Measurements from ENCODE around the gene LBR.

The LBR gene

GRCh38 chr1:225435957-225436392, 8.1 kb upstream of the LBR start:
- Histone ChIP-seq H3K9ac (ENCODE audit: insufficient read length, low read depth) (no peak overlapping the region), H3K4me3 (ENCODE audit: insufficient read length, low read depth) (no peak overlapping the region), H3K27me3 (ENCODE audit: insufficient read depth, insufficient read length) (no peaks in the 10 kb centered on the region), H3K36me3 (ENCODE audit: insufficient read depth, insufficient read length, low read length) (no peaks in the 10 kb centered on the region), H3K9me3 (ENCODE audit: insufficient read depth, low read length) (peaks cover 21% of the 10 kb centered on the region), H3K4me1 (ENCODE audit: insufficient read depth, insufficient read length) (no peaks in the 10 kb centered on the region)
- no peak for DNase-seq (ENCODE audit: low read depth, low spot score)
- TF ChIP-seq ZNF274 (IDR thresholded peaks at IDR 0.05; ENCODE audit: low read depth, low read length) (no peak), YY1 (IDR thresholded peaks at IDR 0.05; ENCODE audit: insufficient read depth, insufficient read length) (no peak), SUZ12 (IDR thresholded peaks at IDR 0.05; ENCODE audit: extremely low read depth, insufficient read depth, insufficient read length) (no peak)

- no peak overlapping the region for H3K4me3 ChIP-seq (ENCODE audit: insufficient read length, low read depth)
Measured at GRCh38 chr1:225435487-225435886, 7.6 kb upstream of the LBR start.

GRCh38 chr1:225435076-225435475, 7.2 kb upstream of the LBR start:
- no peak overlapping the region for H3K4me3 ChIP-seq (ENCODE audit: insufficient read length, low read depth)
- no peaks in the 10 kb centered on the region for H3K36me3 ChIP-seq (ENCODE audit: insufficient read depth, insufficient read length, low read length)
- no peaks in the 10 kb centered on the region for H3K27me3 ChIP-seq (ENCODE audit: insufficient read depth, insufficient read length)
- peaks cover 30% of the 10 kb centered on the region for H3K9me3 ChIP-seq (ENCODE audit: insufficient read depth, low read length)
- no peak for TF ChIP-seq ZNF274 (IDR thresholded peaks at IDR 0.05; ENCODE audit: low read depth, low read length)
- no peak for TF ChIP-seq YY1 (IDR thresholded peaks at IDR 0.05; ENCODE audit: insufficient read depth, insufficient read length)
- no peak for TF ChIP-seq SUZ12 (IDR thresholded peaks at IDR 0.05; ENCODE audit: extremely low read depth, insufficient read depth, insufficient read length)
- no peaks in the 10 kb centered on the region for H3K4me1 ChIP-seq (ENCODE audit: insufficient read depth, insufficient read length)
- no peak for DNase-seq (ENCODE audit: low read depth, low spot score)
- H3K9ac ChIP-seq (ENCODE audit: insufficient read length, low read depth), result no peak overlapping the region

More at GRCh38 chr1:225435487-225435886, 7.6 kb upstream of the LBR start:
- no peaks in the 10 kb centered on the region for H3K4me1 ChIP-seq (ENCODE audit: insufficient read depth, insufficient read length)
- H3K27me3 ChIP-seq (ENCODE audit: insufficient read depth, insufficient read length), result no peaks in the 10 kb centered on the region
- no peak for DNase-seq (ENCODE audit: low read depth, low spot score)
- H3K9ac ChIP-seq (ENCODE audit: insufficient read length, low read depth), result no peak overlapping the region
- H3K36me3 ChIP-seq (ENCODE audit: insufficient read depth, insufficient read length, low read length), result no peaks in the 10 kb centered on the region
- H3K9me3 ChIP-seq (ENCODE audit: insufficient read depth, low read length), result peaks cover 26% of the 10 kb centered on the region
- no peak for TF ChIP-seq ZNF274 (IDR thresholded peaks at IDR 0.05; ENCODE audit: low read depth, low read length)

GRCh38 chr1:225434046-225434445, 6.2 kb upstream of the LBR start:
- H3K9ac ChIP-seq (ENCODE audit: insufficient read length, low read depth), result no peak overlapping the region

GRCh38 chr1:225431081-225431863, 3.4 kb upstream of the LBR start:
- H3K4me1 ChIP-seq (ENCODE audit: insufficient read depth, insufficient read length), result no peaks in the 10 kb centered on the region
- H3K4me3 ChIP-seq (ENCODE audit: insufficient read length, low read depth), result no peak overlapping the region
- H3K9me3 ChIP-seq (ENCODE audit: insufficient read depth, low read length), result peaks cover 32% of the 10 kb centered on the region
- DNase-seq (ENCODE audit: low read depth, low spot score), result no peak
- no peak overlapping the region for H3K9ac ChIP-seq (ENCODE audit: insufficient read length, low read depth)
- no peaks in the 10 kb centered on the region for H3K36me3 ChIP-seq (ENCODE audit: insufficient read depth, insufficient read length, low read length)
- H3K27me3 ChIP-seq (ENCODE audit: insufficient read depth, insufficient read length), result peaks cover 6% of the 10 kb centered on the region
- TF ChIP-seq SUZ12 (IDR thresholded peaks at IDR 0.05; ENCODE audit: extremely low read depth, insufficient read depth, insufficient read length) (no peak), YY1 (IDR thresholded peaks at IDR 0.05; ENCODE audit: insufficient read depth, insufficient read length) (no peak), ZNF274 (IDR thresholded peaks at IDR 0.05; ENCODE audit: low read depth, low read length) (no peak)

More at GRCh38 chr1:225434046-225434445, 6.2 kb upstream of the LBR start:
- no peaks in the 10 kb centered on the region for H3K4me1 ChIP-seq (ENCODE audit: insufficient read depth, insufficient read length)
- no peak for TF ChIP-seq SUZ12 (IDR thresholded peaks at IDR 0.05; ENCODE audit: extremely low read depth, insufficient read depth, insufficient read length)
- no peak for TF ChIP-seq YY1 (IDR thresholded peaks at IDR 0.05; ENCODE audit: insufficient read depth, insufficient read length)
- no peak for TF ChIP-seq ZNF274 (IDR thresholded peaks at IDR 0.05; ENCODE audit: low read depth, low read length)
- peaks cover 32% of the 10 kb centered on the region for H3K9me3 ChIP-seq (ENCODE audit: insufficient read depth, low read length)
- DNase-seq (ENCODE audit: low read depth, low spot score), result no peak
- H3K4me3 ChIP-seq (ENCODE audit: insufficient read length, low read depth), result no peak overlapping the region
- no peaks in the 10 kb centered on the region for H3K27me3 ChIP-seq (ENCODE audit: insufficient read depth, insufficient read length)
- no peaks in the 10 kb centered on the region for H3K36me3 ChIP-seq (ENCODE audit: insufficient read depth, insufficient read length, low read length)

GRCh38 chr1:225430301-225430700, 2.5 kb upstream of the LBR start:
- Histone ChIP-seq H3K9me3 (ENCODE audit: insufficient read depth, low read length) (peaks cover 32% of the 10 kb centered on the region), H3K9ac (ENCODE audit: insufficient read length, low read depth) (no peak overlapping the region), H3K4me3 (ENCODE audit: insufficient read length, low read depth) (no peak overlapping the region), H3K36me3 (ENCODE audit: insufficient read depth, insufficient read length, low read length) (no peaks in the 10 kb centered on the region), H3K4me1 (ENCODE audit: insufficient read depth, insufficient read length) (no peaks in the 10 kb centered on the region), H3K27me3 (ENCODE audit: insufficient read depth, insufficient read length) (peaks cover 6% of the 10 kb centered on the region)
- DNase-seq (ENCODE audit: low read depth, low spot score), result peak; percentile 25
- no peak for TF ChIP-seq ZNF274 (IDR thresholded peaks at IDR 0.05; ENCODE audit: low read depth, low read length)
- TF ChIP-seq YY1 (IDR thresholded peaks at IDR 0.05; ENCODE audit: insufficient read depth, insufficient read length), result no peak
- TF ChIP-seq SUZ12 (IDR thresholded peaks at IDR 0.05; ENCODE audit: extremely low read depth, insufficient read depth, insufficient read length), result no peak

- Histone ChIP-seq H3K9me3 (ENCODE audit: insufficient read depth, low read length) (peaks cover 32% of the 10 kb centered on the region), H3K9ac (ENCODE audit: insufficient read length, low read depth) (peak overlapping the region; percentile 91), H3K4me3 (ENCODE audit: insufficient read length, low read depth) (peak overlapping the region; percentile 60), H3K27me3 (ENCODE audit: insufficient read depth, insufficient read length) (peaks cover 6% of the 10 kb centered on the region), H3K4me1 (ENCODE audit: insufficient read depth, insufficient read length) (peaks cover 2% of the 10 kb centered on the region), H3K36me3 (ENCODE audit: insufficient read depth, insufficient read length, low read length) (no peaks in the 10 kb centered on the region)
- DNase-seq (ENCODE audit: low read depth, low spot score), result no peak
- no peak for TF ChIP-seq SUZ12 (IDR thresholded peaks at IDR 0.05; ENCODE audit: extremely low read depth, insufficient read depth, insufficient read length)
- no peak for TF ChIP-seq ZNF274 (IDR thresholded peaks at IDR 0.05; ENCODE audit: low read depth, low read length)
- TF ChIP-seq YY1 (IDR thresholded peaks at IDR 0.05; ENCODE audit: insufficient read depth, insufficient read length), result no peak
Measured at GRCh38 chr1:225428881-225429455, 1.1 kb upstream of the LBR start.

All from NT2/D1 (cell line).